ENCODE measurements around the gene UBLCP1.

DNA sequence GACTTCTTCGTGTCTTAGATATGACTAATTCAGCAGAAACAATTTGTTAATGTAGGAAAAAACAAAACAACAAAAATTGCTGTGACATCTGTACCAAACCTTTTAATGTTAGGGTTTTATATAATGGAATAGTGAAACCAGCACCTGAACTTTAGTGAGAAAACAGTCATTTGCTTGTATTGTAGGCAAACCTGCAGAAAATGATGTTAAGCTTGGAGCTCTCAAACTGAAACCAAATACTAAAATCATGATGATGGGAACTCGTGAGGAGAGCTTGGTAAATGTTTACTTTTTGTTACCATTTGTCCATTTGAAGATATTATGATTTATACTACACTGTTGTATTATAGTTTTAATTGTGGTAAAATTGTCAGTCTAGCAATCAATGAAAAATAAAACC, 6.6 kb downstream of the UBLCP1 start:
- TF ChIP-seq, protein P1, sequence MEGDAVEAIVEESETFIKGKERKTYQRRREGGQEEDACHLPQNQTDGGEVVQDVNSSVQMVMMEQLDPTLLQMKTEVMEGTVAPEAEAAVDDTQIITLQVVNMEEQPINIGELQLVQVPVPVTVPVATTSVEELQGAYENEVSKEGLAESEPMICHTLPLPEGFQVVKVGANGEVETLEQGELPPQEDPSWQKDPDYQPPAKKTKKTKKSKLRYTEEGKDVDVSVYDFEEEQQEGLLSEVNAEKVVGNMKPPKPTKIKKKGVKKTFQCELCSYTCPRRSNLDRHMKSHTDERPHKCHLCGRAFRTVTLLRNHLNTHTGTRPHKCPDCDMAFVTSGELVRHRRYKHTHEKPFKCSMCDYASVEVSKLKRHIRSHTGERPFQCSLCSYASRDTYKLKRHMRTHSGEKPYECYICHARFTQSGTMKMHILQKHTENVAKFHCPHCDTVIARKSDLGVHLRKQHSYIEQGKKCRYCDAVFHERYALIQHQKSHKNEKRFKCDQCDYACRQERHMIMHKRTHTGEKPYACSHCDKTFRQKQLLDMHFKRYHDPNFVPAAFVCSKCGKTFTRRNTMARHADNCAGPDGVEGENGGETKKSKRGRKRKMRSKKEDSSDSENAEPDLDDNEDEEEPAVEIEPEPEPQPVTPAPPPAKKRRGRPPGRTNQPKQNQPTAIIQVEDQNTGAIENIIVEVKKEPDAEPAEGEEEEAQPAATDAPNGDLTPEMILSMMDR (IDR thresholded peaks at IDR 0.05; ENCODE audit: extremely low read depth in 1 of 2, insufficient read depth in 1 of 2, low read depth in 1 of 2, low read length in 2 of 2), result no peak
- TF ChIP-seq EZH2 (IDR thresholded peaks at IDR 0.05; ENCODE audit: borderline replicate concordance, low read depth, low read length, severe bottlenecking) (no peak), POLR2A (IDR thresholded peaks at IDR 0.05; ENCODE audit: low read depth, low read length) (no peak), FOS (IDR thresholded peaks at IDR 0.05; ENCODE audit: borderline replicate concordance, insufficient read depth, low read length) (no peak), POLR2AphosphoS5 (IDR thresholded peaks at IDR 0.05; ENCODE audit: insufficient read depth, low read depth, low read length) (no peak)

Data from endothelial cell of umbilical vein (primary cell).